H1 (cell line): ENCODE results near the gene DISC1.

Experiments used
- CEBPB ChIP-seq: IDR thresholded peaks from 2 replicates; pipeline ENCODE4 v1.6.1; 2012; ENCODE audit warnings: low read depth, low read length
- CTCF ChIP-seq, 3 experiments: IDR thresholded peaks; 1 replicate in 2 of 3; 2 replicates in 1 of 3; pipeline versions ENCODE4 v1.5.1 to v1.6.1; 2011; ENCODE audit warnings: low read length in 3 of 3, mild to moderate bottlenecking in 3 of 3, inconsistent platforms in 2 of 3, low read depth in 1 of 3, moderate library complexity in 1 of 3; ENCODE audit not compliant: insufficient read depth in 1 of 3; ENCODE audit errors: control extremely low read depth in 1 of 3
- GTF2F1 ChIP-seq: IDR thresholded peaks from 2 replicates; pipeline ENCODE4 v1.6.1; 2012; ENCODE audit warnings: low read depth, low read length, improper control_type of control experiment, borderline replicate concordance
- HDAC2 ChIP-seq, 2 experiments: fragments of 300-600 bp in 1 of 2; sonication (generic) in 1 of 2; IDR thresholded peaks; 2 replicates each; pipeline ENCODE4 v1.6.1; 2011 to 2012; ENCODE audit warnings: low read depth in 2 of 2, low read length in 2 of 2, mild to moderate bottlenecking in 2 of 2, moderate library complexity in 2 of 2, borderline replicate concordance in 1 of 2, inconsistent platforms in 1 of 2
- POLR2A ChIP-seq, 2 experiments: IDR thresholded peaks; 1 replicate in 1 of 2; 2 replicates in 1 of 2; pipeline ENCODE4 v1.6.1; 2011; ENCODE audit warnings: low read depth in 2 of 2, low read length in 2 of 2, mild to moderate bottlenecking in 2 of 2; ENCODE audit errors: control extremely low read depth in 1 of 2
- POLR2AphosphoS5 ChIP-seq: IDR thresholded peaks from 2 replicates; pipeline ENCODE4 v1.6.1; 2011; ENCODE audit warnings: low read depth, low read length
- TAF1 ChIP-seq: IDR thresholded peaks from 2 replicates; pipeline ENCODE4 v1.6.1; 2011; ENCODE audit warnings: mild to moderate bottlenecking, low read depth, low read length

GRCh38 chr1:231722356-231722755 lies 95.8 kb downstream of the DISC1 start:
- TF ChIP-seq POLR2A (IDR thresholded peaks at IDR 0.05; ENCODE audit: control extremely low read depth in 1 of 2, low read depth in 2 of 2, low read length in 2 of 2) (no peak), CTCF (IDR thresholded peaks at IDR 0.05; ENCODE audit: control extremely low read depth in 1 of 3, insufficient read depth in 1 of 3, low read depth in 1 of 3, low read length in 3 of 3) (no peak), CEBPB (no peak), GTF2F1 (no peak), HDAC2 (IDR thresholded peaks at IDR 0.05; ENCODE audit: borderline replicate concordance in 1 of 2, low read depth in 2 of 2, low read length in 2 of 2) (no peak), POLR2AphosphoS5 (no peak), TAF1 (no peak)
